ENCODE results near the gene CPAMD8.
"Not testable (repeated sequence)": the region's sequence is repeated elsewhere in the genome, so short reads cannot be mapped to it uniquely, and the experiment has no call there.

Gene CPAMD8

GRCh38 chr19:16998635-16999194 is 27.9 kb downstream of the CPAMD8 start:
- DNase-seq, result no peak

- not testable (repeated sequence) for DNase-seq
These were observed 29.6 kb downstream of the CPAMD8 start for GRCh38 chr19:16996838-16997490.

GRCh38 chr19:16988661-16989060 is 37.9 kb downstream of the CPAMD8 start:
- DNase-seq, result no peak

GRCh38 chr19:16985403-16985802 is 41.2 kb downstream of the CPAMD8 start:
- DNase-seq, result no peak

DNA sequence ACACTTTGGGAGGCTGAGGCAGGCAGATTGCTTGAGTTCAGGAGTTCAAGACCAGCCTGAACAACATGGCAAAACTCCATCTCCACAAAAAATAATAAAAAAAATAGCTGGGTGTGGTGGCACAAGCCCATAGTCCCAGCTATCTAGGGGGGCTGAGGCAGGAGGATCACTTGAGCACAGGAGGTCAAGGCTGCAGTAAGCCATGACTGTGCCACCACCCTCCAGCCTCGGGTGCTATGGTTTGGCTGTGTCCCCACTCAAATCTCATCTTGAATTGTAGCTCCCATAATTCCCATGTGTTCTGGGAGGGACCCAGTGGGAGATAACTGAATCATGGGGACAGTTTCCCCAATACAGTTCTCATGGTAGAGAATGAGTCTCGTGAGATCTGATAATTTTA is 44.0 kb downstream of the CPAMD8 start:
- not testable (repeated sequence) for DNase-seq

GRCh38 chr19:16978839-16979802 is 47.5 kb downstream of the CPAMD8 start:
- DNase-seq, result no peak

- DNase-seq, result no peak
These were observed 48.5 kb downstream of the CPAMD8 start for GRCh38 chr19:16978156-16978555.

DNA sequence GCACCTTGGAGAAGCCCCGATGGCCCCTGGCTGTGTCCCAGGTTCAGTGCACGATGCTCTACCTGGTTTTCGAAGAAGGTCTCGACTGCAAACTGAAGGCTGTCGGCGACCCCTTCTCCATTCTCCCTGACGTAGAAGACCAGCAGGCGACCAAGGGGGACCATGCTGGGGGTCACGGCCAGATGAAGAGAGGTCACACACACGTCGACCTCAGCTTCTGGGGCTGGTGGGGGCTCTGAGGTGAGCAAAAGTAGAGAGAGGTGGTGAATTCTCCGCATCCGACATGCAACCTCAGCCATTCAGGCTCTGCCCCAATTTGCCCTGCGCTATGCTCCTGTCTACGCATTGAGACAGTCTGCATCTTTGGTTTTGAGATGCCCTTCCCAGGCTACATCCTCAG is 49.3 kb downstream of the CPAMD8 start:
- DNase-seq, result no peak

DNA sequence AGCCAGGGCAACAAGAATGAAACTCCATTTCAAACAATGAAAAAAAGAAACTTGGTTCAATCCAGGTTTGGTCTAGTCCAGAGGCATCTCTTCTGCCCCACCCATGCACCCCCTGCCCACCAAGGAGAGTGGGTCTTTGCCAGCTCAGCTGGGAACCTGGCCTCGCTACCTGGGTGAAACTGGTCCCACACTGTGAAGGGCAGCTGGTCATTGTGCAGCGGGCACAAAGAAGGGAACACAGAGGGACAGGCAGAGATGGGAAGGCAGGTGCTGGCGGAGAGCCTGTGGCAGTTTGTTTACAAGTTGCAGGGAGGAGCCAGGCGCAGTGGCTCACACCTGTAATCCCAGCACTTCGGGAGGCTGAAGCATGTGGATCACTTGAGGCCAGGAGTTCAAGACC is 50.2 kb downstream of the CPAMD8 start:
- no peak for DNase-seq

GRCh38 chr19:16970821-16971220 is 55.8 kb downstream of the CPAMD8 start:
- no peak for DNase-seq

- DNase-seq, result no peak
These were observed 57.5 kb downstream of the CPAMD8 start for GRCh38 chr19:16969135-16969534.

DNA sequence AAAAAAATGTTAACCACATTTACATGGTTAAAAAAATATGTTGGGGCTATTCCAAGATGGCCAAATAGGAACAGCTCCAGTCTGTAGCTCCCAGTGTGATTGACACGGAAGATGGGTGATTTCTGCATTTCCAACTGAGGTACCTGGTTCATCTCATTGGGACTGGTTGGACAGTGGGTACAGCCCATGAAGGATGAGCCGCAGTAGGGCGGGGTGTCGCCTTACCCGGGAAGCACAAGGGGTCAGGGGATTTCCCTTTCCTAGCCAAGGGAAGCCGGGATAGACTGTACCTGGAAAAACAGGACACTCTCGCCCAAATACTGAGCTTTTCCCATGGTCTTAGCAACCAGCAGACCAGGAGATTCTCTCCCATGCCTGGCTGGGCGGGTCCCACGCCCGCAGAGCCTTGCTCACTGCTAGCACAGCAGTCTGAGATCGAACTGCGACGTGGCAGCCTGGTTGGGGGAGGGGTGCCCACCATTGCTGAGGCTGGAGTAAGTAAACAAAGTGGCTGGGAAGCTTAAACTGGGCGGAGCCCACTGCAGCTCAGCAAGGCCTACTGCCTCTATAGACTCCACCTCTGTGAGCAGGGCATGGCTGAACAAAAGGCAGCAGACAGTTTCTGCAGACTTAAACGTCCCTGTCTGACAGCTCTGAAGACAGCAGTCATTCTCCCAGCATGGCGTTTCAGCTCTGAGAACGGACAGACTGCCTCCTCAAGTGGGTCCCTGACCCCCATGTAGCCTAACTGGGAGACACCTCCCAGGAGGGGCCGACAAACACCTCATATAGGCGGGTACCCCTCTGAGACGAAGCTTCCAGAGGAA is 65.4 kb downstream of the CPAMD8 start:
- not testable (repeated sequence) for DNase-seq

DNA sequence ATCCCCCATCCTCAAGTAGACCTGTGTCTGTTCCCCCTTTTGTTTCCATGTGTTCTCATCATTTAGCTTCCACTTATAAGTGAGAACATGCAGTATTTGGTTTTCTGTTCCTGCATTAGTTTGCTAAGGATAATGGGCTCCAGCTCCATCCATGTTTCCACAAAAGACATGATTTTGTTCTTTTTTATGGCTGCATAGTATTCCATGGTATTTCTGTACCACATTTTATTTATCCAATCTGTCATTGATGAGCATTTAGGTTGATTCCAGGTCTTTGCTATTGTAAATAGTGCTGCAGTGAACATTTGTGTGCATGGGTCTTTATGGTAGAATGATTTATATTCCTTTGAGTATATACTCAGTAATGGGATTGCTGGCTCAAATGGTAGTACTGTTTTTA is 68.3 kb downstream of the CPAMD8 start:
- DNase-seq, result not testable (repeated sequence)

DNA sequence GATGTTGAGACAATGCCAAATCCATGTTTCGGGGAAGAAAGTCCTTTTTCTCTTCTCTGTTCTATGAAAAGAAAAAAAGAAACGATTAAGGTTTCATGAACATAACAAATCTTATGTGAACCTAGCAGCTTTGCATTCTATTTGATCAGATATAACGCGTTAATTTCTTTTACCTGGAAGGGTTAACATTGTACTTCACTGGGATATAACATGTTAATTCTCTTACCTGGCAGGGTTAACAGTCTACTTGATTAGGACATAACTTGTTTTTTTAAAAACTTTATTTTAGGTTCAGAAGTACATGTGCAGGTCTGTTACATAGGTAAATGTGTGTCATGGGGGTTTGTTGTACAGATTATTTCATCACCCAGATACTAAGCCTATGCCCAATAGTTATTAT is 68.8 kb downstream of the CPAMD8 start:
- no peak for DNase-seq

- no peak for DNase-seq
These were observed 69.4 kb downstream of the CPAMD8 start for GRCh38 chr19:16957151-16957701.

GRCh38 chr19:16955161-16955560 is 71.4 kb downstream of the CPAMD8 start:
- DNase-seq, result no peak

- no peak for DNase-seq
These were observed 74.6 kb downstream of the CPAMD8 start for GRCh38 chr19:16952046-16952445.

GRCh38 chr19:16951529-16951928 is 75.1 kb downstream of the CPAMD8 start:
- no peak for DNase-seq

GRCh38 chr19:16949496-16950023 is 77.0 kb downstream of the CPAMD8 start:
- no peak for DNase-seq

GRCh38 chr19:16946951-16947940 is 79.4 kb downstream of the CPAMD8 start:
- DNase-seq, result no peak

Data from activated CD4-positive, alpha-beta T cell treated with anti-CD3 and anti-CD28 coated beads, Interleukin-2, amount 50 U/mL, for 16 hours (primary cell).